ENCODE measurements around the gene SLAIN1. TPM values are rescaled to one million over a fixed set of nuclear protein-coding genes. Genes with fewer than 3 reads are reported as not detected.

The SLAIN1 gene
- total and polyA plus RNA-seq, 2 donors (not counting 3 experiments of a cell fraction or from before 2014, with no cell fraction given) = 4.1 to 4.3 TPM

GRCh38 chr13:77698201-77699058, 943 bp downstream of the SLAIN1 start:
- peak overlapping the region; percentile 99 for H2AFZ ChIP-seq (ENCODE audit: low read depth, low read length)
- peak overlapping the region; percentile 16 for H3K9ac ChIP-seq (replicated peaks; ENCODE audit: extremely low read depth, insufficient read depth, low read length)
- peak overlapping the region; percentile 79 for H3K4me2 ChIP-seq (ENCODE audit: insufficient read depth, low read length)
- H3K27me3 ChIP-seq (ENCODE audit: control insufficient read depth in 2 of 2, insufficient read depth in 2 of 2, low read length in 2 of 2) = peaks cover 7 to 26% of the 10 kb centered on the region in 2 experiments
- no peaks in the 10 kb centered on the region for H3K9me3 ChIP-seq (replicated peaks; ENCODE audit: control insufficient read depth, insufficient read depth, low read length)
- no peaks in the 10 kb centered on the region for H3K9me1 ChIP-seq (replicated peaks; ENCODE audit: control insufficient read depth, extremely low read depth, insufficient read depth, low read length)
- no peak for TF ChIP-seq MYC (IDR thresholded peaks at IDR 0.05; ENCODE audit: low read depth, low read length)
- peak; percentile 51 for TF ChIP-seq EZH2 (IDR thresholded peaks at IDR 0.05; ENCODE audit: borderline replicate concordance, low read depth, low read length, severe bottlenecking)
- H4K20me1 ChIP-seq (replicated peaks; ENCODE audit: control insufficient read depth, extremely low read depth, insufficient read depth, low read length) = no peaks in the 10 kb centered on the region
- H3K4me3 ChIP-seq (replicated peaks in 1 of 3; ENCODE audit: insufficient read depth in 1 of 3, low read depth in 1 of 3, low read length in 3 of 3) = peak overlapping the region; percentile 65 to 87 (median 75)
- DNase-seq (ENCODE audit: low read depth, low spot score) (peak; percentile 31), FAIRE-seq (no peak)
- dilution Hi-C loops (cut with MboI; ENCODE audit: extremely low pct_ligation_motif_present, low sequenced_read_pairs) = no loop called here
- no peaks in the 10 kb centered on the region for H3K4me1 ChIP-seq (ENCODE audit: control insufficient read depth, extremely low read depth, insufficient read depth, low read length)
- no TSS peak for BruUV-seq (replicated peaks)
- POLR2A ChIA-PET = no interaction called here
- CTCF ChIA-PET = interaction anchor here (0.9 kb wide), 1 partner anchor 205 kb away, joined by 3 read pairs; no protein-coding TSS in a partner anchor
- H3K36me3 ChIP-seq (ENCODE audit: control insufficient read depth in 2 of 2, extremely low read depth in 1 of 2, insufficient read depth in 2 of 2, low read length in 2 of 2) = no peaks in the 10 kb centered on the region
- no peaks in the 10 kb centered on the region for H3K79me2 ChIP-seq (ENCODE audit: control insufficient read depth, insufficient read depth, low read length)
- H3K27ac ChIP-seq (ENCODE audit: insufficient read depth, low read depth, low read length) = no peak overlapping the region
- intact Hi-C loops (cut with micrococcal nuclease) = loop anchor here (2.0 to 5.0 kb wide), 5 partner anchors 191 to 672 kb away; partner anchors contain the start of genes EDNRB, FBXL3 and MYCBP2

- H3K9ac ChIP-seq (replicated peaks; ENCODE audit: extremely low read depth, insufficient read depth, low read length) = peak overlapping the region; percentile 0
- FAIRE-seq = no peak
- H3K79me2 ChIP-seq (ENCODE audit: control insufficient read depth, insufficient read depth, low read length) = no peaks in the 10 kb centered on the region
- no peaks in the 10 kb centered on the region for H3K9me3 ChIP-seq (replicated peaks; ENCODE audit: control insufficient read depth, insufficient read depth, low read length)
- no TSS peak for BruUV-seq (replicated peaks)
- dilution Hi-C loops (cut with MboI; ENCODE audit: extremely low pct_ligation_motif_present, low sequenced_read_pairs) (no loop called here), intact Hi-C loops (cut with micrococcal nuclease) (loop anchor here (2.0 to 5.0 kb wide), 5 partner anchors 192 to 672 kb away; partner anchors contain the start of genes EDNRB, FBXL3 and MYCBP2)
- no peaks in the 10 kb centered on the region for H4K20me1 ChIP-seq (replicated peaks; ENCODE audit: control insufficient read depth, extremely low read depth, insufficient read depth, low read length)
- peak overlapping the region; percentile 65 to 87 (median 75) for H3K4me3 ChIP-seq (replicated peaks in 1 of 3; ENCODE audit: insufficient read depth in 1 of 3, low read depth in 1 of 3, low read length in 3 of 3)
- H3K4me1 ChIP-seq (ENCODE audit: control insufficient read depth, extremely low read depth, insufficient read depth, low read length) = no peaks in the 10 kb centered on the region
- H3K36me3 ChIP-seq (ENCODE audit: control insufficient read depth in 2 of 2, extremely low read depth in 1 of 2, insufficient read depth in 2 of 2, low read length in 2 of 2) = no peaks in the 10 kb centered on the region
- CTCF ChIA-PET = no interaction called here
- peaks cover 7 to 26% of the 10 kb centered on the region in 2 experiments for H3K27me3 ChIP-seq (ENCODE audit: control insufficient read depth in 2 of 2, insufficient read depth in 2 of 2, low read length in 2 of 2)
- H2AFZ ChIP-seq (ENCODE audit: low read depth, low read length) = peak overlapping the region; percentile 99
- TF ChIP-seq POLR2AphosphoS5 (IDR thresholded peaks at IDR 0.05; ENCODE audit: insufficient read depth, low read depth, low read length) (no peak), CTCF (IDR thresholded peaks at IDR 0.05; ENCODE audit: extremely low read depth in 1 of 2, insufficient read depth in 1 of 2, low read depth in 1 of 2, low read length in 2 of 2) (no peak), EZH2 (IDR thresholded peaks at IDR 0.05; ENCODE audit: borderline replicate concordance, low read depth, low read length, severe bottlenecking) (peak; percentile 3)
- H3K9me1 ChIP-seq (replicated peaks; ENCODE audit: control insufficient read depth, extremely low read depth, insufficient read depth, low read length) = no peaks in the 10 kb centered on the region
- POLR2A ChIA-PET = no interaction called here
- H3K27ac ChIP-seq (ENCODE audit: insufficient read depth, low read depth, low read length) = no peak overlapping the region
- peak overlapping the region; percentile 79 for H3K4me2 ChIP-seq (ENCODE audit: insufficient read depth, low read length)
- DNase-seq (ENCODE audit: low read depth, low spot score) = no peak
Observed at GRCh38 chr13:77699059-77699680, 1.7 kb downstream of the SLAIN1 start.
